H1 (cell line): ENCODE measurements around the gene GSTM3. TPM values are rescaled to one million over a fixed set of nuclear protein-coding genes. Genes with fewer than 3 reads are reported as not detected.

Experiments used
- CTCF ChIA-PET: fragments of 300-600 bp; sonication (Branson Sonifier 250); formaldehyde crosslinking; loops from one replicate; lab custom pipeline; 2021; ENCODE audit not compliant: partially characterized antibody; lab: Charles Lee
- POLR2A ChIA-PET: fragments of 300-600 bp; sonication (Branson Sonifier 250); formaldehyde crosslinking; loops from one replicate; lab custom pipeline; 2021; ENCODE audit warnings: inconsistent platforms; ENCODE audit not compliant: partially characterized antibody; lab: Charles Lee
- DNase-seq, 2 experiments: peaks; one replicate each; pipeline versions ENCODE4 v3.0.0 to v3.0.0-alpha.2; 2010 to 2022; ENCODE audit warnings: low spot score in 2 of 2, low read depth in 1 of 2, mixed read lengths in 1 of 2
- FAIRE-seq: peaks from 2 replicates; lab custom pipeline; 2011; peaks lifted over from hg19 to GRCh38; lab: Jason Lieb, UNC
- H2AFZ ChIP-seq: 2 replicates; pipeline ENCODE4 v1.8.1; 2012; ENCODE audit warnings: low read length, inconsistent platforms
- H2AK5ac ChIP-seq: 2 replicates; pipeline ENCODE4 v1.6.1; 2013; ENCODE audit warnings: low read depth, low read length
- H2BK120ac ChIP-seq: replicated peaks from 2 replicates; pipeline ENCODE3; 2013; ENCODE audit warnings: low read depth, low read length, inconsistent platforms
- H2BK12ac ChIP-seq: 2 replicates; pipeline ENCODE4 v1.6.1; 2013; ENCODE audit warnings: low read depth, low read length
- H2BK15ac ChIP-seq: 2 replicates; pipeline ENCODE4 v1.6.1; 2013; ENCODE audit warnings: low read length
- H2BK20ac ChIP-seq: 2 replicates; pipeline ENCODE4 v1.6.1; 2013; ENCODE audit warnings: low read length
- H2BK5ac ChIP-seq: 2 replicates; pipeline ENCODE4 v1.6.1; 2013; ENCODE audit warnings: low read depth, low read length
- H3K14ac ChIP-seq: 2 replicates; pipeline ENCODE4 v1.6.1; 2013; ENCODE audit warnings: inconsistent platforms; ENCODE audit not compliant: insufficient read length
- H3K18ac ChIP-seq: 2 replicates; pipeline ENCODE4 v1.6.1; 2013; ENCODE audit warnings: low read length; ENCODE audit errors: extremely low read depth
- H3K23ac ChIP-seq: 2 replicates; pipeline ENCODE4 v1.6.1; 2013; ENCODE audit warnings: inconsistent platforms; ENCODE audit not compliant: insufficient read length
- H3K23me2 ChIP-seq: 2 replicates; pipeline ENCODE4 v1.6.1; 2013; ENCODE audit warnings: low read depth, low read length
- H3K27ac ChIP-seq: 2 replicates; pipeline ENCODE4 v1.6.1; 2011; ENCODE audit warnings: low read depth, low read length, inconsistent platforms
- H3K27me3 ChIP-seq, 4 experiments: replicated peaks in 1 of 4; 1 replicate in 1 of 4; 2 replicates in 3 of 4; pipeline versions ENCODE4 v1.6.1 to v1.8.1; 2011 to 2013; ENCODE audit warnings: low read length in 3 of 4, mild to moderate bottlenecking in 3 of 4, inconsistent platforms in 2 of 4, mixed read lengths in 2 of 4, moderate library complexity in 1 of 4; ENCODE audit not compliant: control insufficient read depth in 3 of 4, insufficient read depth in 3 of 4; ENCODE audit errors: extremely low read depth in 1 of 4
- H3K36me3 ChIP-seq, 4 experiments: 2 replicates each; pipeline versions ENCODE4 v1.6.1 to v1.8.1; 2011 to 2013; ENCODE audit warnings: mild to moderate bottlenecking in 4 of 4, low read length in 3 of 4, moderate library complexity in 2 of 4, control low read depth in 1 of 4, inconsistent platforms in 1 of 4; ENCODE audit not compliant: insufficient read depth in 4 of 4, control insufficient read depth in 2 of 4
- H3K4ac ChIP-seq: replicated peaks from 2 replicates; pipeline ENCODE3; 2013; ENCODE audit warnings: low read length, low read depth, mixed read lengths, inconsistent platforms; ENCODE audit not compliant: insufficient read length
- H3K4me1 ChIP-seq, 4 experiments: replicated peaks in 1 of 4; 1 replicate in 1 of 4; 2 replicates in 3 of 4; pipeline versions ENCODE4 v1.6.1 to v1.8.1; 2011 to 2013; ENCODE audit warnings: low read length in 3 of 4, inconsistent platforms in 2 of 4, mixed read lengths in 1 of 4; ENCODE audit not compliant: insufficient read depth in 4 of 4, control insufficient read depth in 3 of 4
- H3K4me2 ChIP-seq, 2 experiments: 2 replicates each; pipeline versions ENCODE4 v1.6.1 to v1.8.1; 2011 to 2013; ENCODE audit warnings: low read depth in 2 of 2, low read length in 2 of 2, control low read depth in 1 of 2, inconsistent platforms in 1 of 2, mild to moderate bottlenecking in 1 of 2; ENCODE audit not compliant: insufficient read depth in 1 of 2
- H3K4me3 ChIP-seq, 4 experiments: fragments of 200-600, 300-600 bp in 1 of 4; sonication (generic), shearing (Covaris generic), sonication (Bioruptor Twin) in 1 of 4; 2 replicates each; pipeline versions ENCODE4 v1.5.1 to v1.8.1; 2011 to 2016; ENCODE audit warnings: low read length in 4 of 4, low read depth in 3 of 4, control low read depth in 2 of 4, inconsistent platforms in 2 of 4, mild to moderate bottlenecking in 2 of 4, mixed read lengths in 1 of 4, moderate library complexity in 1 of 4; ENCODE audit not compliant: insufficient read depth in 2 of 4; ENCODE audit errors: extremely low read depth in 1 of 4
- H3K56ac ChIP-seq: replicated peaks from 2 replicates; pipeline ENCODE3; 2013; ENCODE audit warnings: low read depth, mild to moderate bottlenecking, mixed read lengths, low read length, inconsistent platforms; ENCODE audit not compliant: insufficient read length
- H3K79me1 ChIP-seq: 2 replicates; pipeline ENCODE4 v1.6.1; 2013; ENCODE audit warnings: low read depth, low read length, control low read depth
- H3K79me2 ChIP-seq, 2 experiments: 2 replicates each; pipeline versions ENCODE4 v1.6.1 to v1.8.1; 2012 to 2013; ENCODE audit warnings: low read length in 2 of 2, mild to moderate bottlenecking in 2 of 2, inconsistent platforms in 1 of 2; ENCODE audit not compliant: insufficient read depth in 2 of 2, control insufficient read depth in 1 of 2
- H3K9ac ChIP-seq, 4 experiments: replicated peaks in 1 of 4; 1 replicate in 1 of 4; 2 replicates in 3 of 4; pipeline versions ENCODE4 v1.6.1 to v1.8.1; 2011 to 2013; ENCODE audit warnings: low read depth in 3 of 4, low read length in 3 of 4, control low read depth in 2 of 4, mild to moderate bottlenecking in 2 of 4, moderate library complexity in 2 of 4, inconsistent platforms in 1 of 4; ENCODE audit errors: extremely low read depth in 1 of 4
- H3K9me3 ChIP-seq, 2 experiments: 2 replicates each; pipeline versions ENCODE4 v1.6.1 to v1.8.1; 2012 to 2013; ENCODE audit warnings: mild to moderate bottlenecking in 2 of 2, moderate library complexity in 2 of 2, control low read depth in 1 of 2, inconsistent platforms in 1 of 2, low read depth in 1 of 2, low read length in 1 of 2, mixed read lengths in 1 of 2; ENCODE audit not compliant: insufficient read depth in 2 of 2
- H4K20me1 ChIP-seq, 2 experiments: replicated peaks in 1 of 2; 2 replicates each; pipeline versions ENCODE3 to v1.8.1; 2011 to 2013; ENCODE audit warnings: inconsistent platforms in 2 of 2, low read length in 2 of 2, mild to moderate bottlenecking in 1 of 2; ENCODE audit not compliant: insufficient read depth in 2 of 2, control insufficient read depth in 1 of 2
- H4K5ac ChIP-seq: 2 replicates; pipeline ENCODE4 v1.6.1; 2013; ENCODE audit warnings: low read length, low read depth, mixed read lengths, inconsistent platforms; ENCODE audit not compliant: insufficient read length
- H4K8ac ChIP-seq: 2 replicates; pipeline ENCODE4 v1.8.0; 2013; ENCODE audit warnings: mild to moderate bottlenecking, moderate library complexity, low read length, inconsistent platforms; ENCODE audit not compliant: insufficient read depth; ENCODE audit errors: extremely low read depth
- H4K91ac ChIP-seq: replicated peaks from 2 replicates; pipeline ENCODE3; 2013; ENCODE audit warnings: low read length, mixed read lengths, inconsistent platforms; ENCODE audit not compliant: insufficient read length
- POU5F1 ChIP-seq: IDR thresholded peaks from 2 replicates; pipeline ENCODE4 v1.6.1; 2011; ENCODE audit warnings: low read depth, mild to moderate bottlenecking, low read length, moderate library complexity
- WGBS, 2 experiments: shearing (Covaris generic) in 1 of 2; methylation state at CpG; one replicate each; pipeline versions ENCODE4 v1.1.6 to v1.1.7; 2013 to 2015; ENCODE audit warnings: low lambda C conversion rate in 2 of 2, mixed read lengths in 2 of 2, inconsistent platforms in 1 of 2, low coverage in 1 of 2, missing lambda C conversion rate in 1 of 2; ENCODE audit not compliant: insufficient replicate concordance in 2 of 2, insufficient coverage in 1 of 2, insufficient read length in 1 of 2; ENCODE audit errors: extremely low coverage in 1 of 2, missing lambda C conversion rate in 1 of 2; 5-methylcytosine and 5-hydroxymethylcytosine counted together
- polyA plus RNA-seq, 7 experiments: library from polyadenylated mRNA; depleted of rRNA in 3 of 7; stranded (reverse) in 5 of 7; unstranded in 2 of 7; fragments of >200 nt in 5 of 7; fragments of 200-250 nt in 2 of 7; gene quantifications; 1 replicate in 5 of 7; 2 replicates in 1 of 7; 4 replicates in 1 of 7; pipeline versions ENCODE4 v1.2.1 to v1.2.3, GENCODE V29; 2011 to 2013; ENCODE audit warnings: missing spikeins in 2 of 7, mixed read lengths in 2 of 7
- total RNA-seq: library from RNA; stranded (reverse); fragmentation: NEBNext Ultra II Directional; extraction: Animal tissue kit (Norgen Biotek cat#: 25700); gene quantifications from 2 replicates; pipeline ENCODE4 v1.2.1, GENCODE V29; 2021

GSTM3 gene
- total and polyA plus RNA-seq, 2 of the 8 experiments (the other 6 are each of a cell fraction or from before 2014, with no cell fraction given) = 2.2 to 5.1 TPM

GRCh38 chr1:109786112-109786480 is 45.3 kb upstream of the GSTM3 start:
- no peak overlapping the region for H3K4ac ChIP-seq
- H4K8ac ChIP-seq = no peak overlapping the region
- no peaks in the 10 kb centered on the region; the same call in 1 of the 2 replicates for H3K23me2 ChIP-seq
- H2BK20ac ChIP-seq = no peak overlapping the region
- H2BK5ac ChIP-seq = no peak overlapping the region
- H2BK15ac ChIP-seq = no peak overlapping the region
- no peak overlapping the region for H3K18ac ChIP-seq
- peaks cover 0 to 4% (median 1%) of the 10 kb centered on the region in 4 experiments; a peak in 4 of 7 replicates for H3K4me1 ChIP-seq
- H4K91ac ChIP-seq = no peak overlapping the region
- H3K56ac ChIP-seq = no peak overlapping the region
- FAIRE-seq (no peak), DNase-seq (no peak)
- no peak overlapping the region for H3K23ac ChIP-seq
- peaks cover 2% of the 10 kb centered on the region in 2 experiments; a peak in 3 of 4 replicates for H3K9me3 ChIP-seq
- ChIA-PET CTCF (interaction anchor here (0.7 to 27.2 kb wide), 8 partner anchors 10 to 226 kb away, joined by 3 to 700 read pairs (median 7); partner anchors contain the start of gene AHCYL1), POLR2A (interaction anchor here (0.8 to 1.4 kb wide), 3 partner anchors 198 to 200 kb away, joined by 3 to 4 read pairs (median 3); partner anchors contain the start of gene AHCYL1)
- H3K79me1 ChIP-seq = no peaks in the 10 kb centered on the region
- no peak overlapping the region for H3K4me2 ChIP-seq
- H3K27me3 ChIP-seq = no peaks in the 10 kb centered on the region
- no peaks in the 10 kb centered on the region for H4K20me1 ChIP-seq
- WGBS, 2 experiments = 88% methylated on average over 5 of the region's 5 CpGs; no CpG with 5 or more reads in 1 of the 2 experiments
- no peak overlapping the region for H3K4me3 ChIP-seq
- no peaks in the 10 kb centered on the region for H3K79me2 ChIP-seq
- no peak overlapping the region for H3K9ac ChIP-seq
- no peak overlapping the region for H4K5ac ChIP-seq
- H2BK120ac ChIP-seq = no peak overlapping the region
- H2AFZ ChIP-seq = no peak overlapping the region
- H2AK5ac ChIP-seq = no peak overlapping the region
- H3K27ac ChIP-seq = no peak overlapping the region
- TF ChIP-seq POU5F1 = no peak
- TF ChIP-seq, all 59 proteins: peak for 0
- no peak overlapping the region for H2BK12ac ChIP-seq
- no peaks in the 10 kb centered on the region for H3K36me3 ChIP-seq
- H3K14ac ChIP-seq = no peak overlapping the region
